K562 (cell line): Measurements from ENCODE around the gene CCDC85A. TPM values are rescaled to one million over a fixed set of nuclear protein-coding genes. Genes with fewer than 3 reads are reported as not detected.

ENCODE experiments used
- ATAC-seq: fragments of 200-7000 bp; cut with Tn5 transposase; 3 replicates; pipeline ENCODE4 v1.9.1; 2020; ENCODE audit warnings: moderate library complexity
- BruUV-seq: library from RNA; stranded (reverse); fragments of 400-500 nt; replicated peaks from 2 replicates; lab custom pipeline; 2021; lab: Mats Ljungman, UMichigan
- CTCF ChIA-PET: fragments of 300-600 bp; formaldehyde crosslinking; extraction: SDS; loops from one replicate; lab custom pipeline; 2021; ENCODE audit warnings: low intra/inter-chr PET ratio; lab: Yijun Ruan, JAX
- POLR2A ChIA-PET: fragments of 300-600, 350-650 bp; sonication (Branson Sonifier 250); formaldehyde crosslinking; extraction: SDS; loops from one replicate; lab custom pipeline; 2021; ENCODE audit warnings: antibody characterized with exemption, inconsistent platforms; lab: Yijun Ruan, JAX
- DNase-seq, 4 experiments: peaks; one replicate each; pipeline versions ENCODE4 v3.0.0 to v3.0.0-alpha.2; 2011 to 2018; ENCODE audit warnings: low spot score in 3 of 4, mixed read lengths in 3 of 4; ENCODE audit errors: extremely low read depth in 1 of 4
- FAIRE-seq: peaks from 2 replicates; lab custom pipeline; 2011; peaks lifted over from hg19 to GRCh38; lab: Jason Lieb, UNC
- H2AFZ ChIP-seq: 2 replicates; pipeline ENCODE4 v1.6.0; 2011; ENCODE audit warnings: low read depth, low read length, control low read depth, inconsistent platforms
- H3K27ac ChIP-seq: fragments of 200-600 bp; 3 replicates; pipeline ENCODE4 v1.8.0; 2011; ENCODE audit warnings: low read depth, mild to moderate bottlenecking, control low read depth, inconsistent platforms, low read length, moderate library complexity, mixed read lengths; ENCODE audit errors: extremely low read depth
- H3K27me3 ChIP-seq, 2 experiments: fragments of 300-600 bp in 1 of 2; 2 replicates in 1 of 2; 3 replicates in 1 of 2; pipeline versions ENCODE4 v1.6.0 to v1.8.0; 2011; ENCODE audit warnings: inconsistent platforms in 2 of 2, low read length in 2 of 2, mild to moderate bottlenecking in 1 of 2, mixed read lengths in 1 of 2, moderate library complexity in 1 of 2; ENCODE audit not compliant: control insufficient read depth in 2 of 2, insufficient read depth in 2 of 2
- H3K36me3 ChIP-seq: fragments of 300-600 bp; 3 replicates; pipeline ENCODE4 v1.8.0; 2011; ENCODE audit warnings: mild to moderate bottlenecking, low read length, inconsistent platforms; ENCODE audit not compliant: control insufficient read depth, insufficient read depth
- H3K4me1 ChIP-seq, 2 experiments: fragments of 200-600 bp in 1 of 2; replicated peaks in 1 of 2; 2 replicates in 1 of 2; 3 replicates in 1 of 2; pipeline versions ENCODE4 v1.5.1 to v1.8.0; 2011; ENCODE audit warnings: inconsistent platforms in 2 of 2, low read length in 2 of 2, mild to moderate bottlenecking in 1 of 2, mixed read lengths in 1 of 2, moderate library complexity in 1 of 2; ENCODE audit not compliant: control insufficient read depth in 2 of 2, insufficient read depth in 2 of 2
- H3K4me2 ChIP-seq: 2 replicates; pipeline ENCODE4 v1.6.1; 2011; ENCODE audit warnings: low read length, control low read depth, inconsistent platforms, mixed read lengths; ENCODE audit not compliant: insufficient read depth
- H3K4me3 ChIP-seq: fragments of 200-600 bp; sonication (generic), shearing (Covaris generic); 2 replicates; pipeline ENCODE4 v1.5.1; 2016; ENCODE audit warnings: control low read depth, inconsistent platforms
- H3K79me2 ChIP-seq: fragments of 200-600 bp; 3 replicates; pipeline ENCODE4 v1.8.0; 2011; ENCODE audit warnings: low read length, inconsistent platforms; ENCODE audit not compliant: control insufficient read depth, insufficient read depth
- H3K9ac ChIP-seq, 2 experiments: 2 replicates each; pipeline versions ENCODE4 v1.6.0 to v1.6.1; 2011; ENCODE audit warnings: low read depth in 2 of 2, low read length in 2 of 2, control low read depth in 1 of 2, inconsistent platforms in 1 of 2, mild to moderate bottlenecking in 1 of 2, mixed read lengths in 1 of 2; ENCODE audit not compliant: insufficient read depth in 1 of 2
- H3K9me1 ChIP-seq: one replicate; pipeline ENCODE4 v1.6.0; 2011; ENCODE audit warnings: inconsistent platforms, mild to moderate bottlenecking, low read length, moderate library complexity; ENCODE audit not compliant: control insufficient read depth, insufficient read depth
- H3K9me3 ChIP-seq: replicated peaks from 2 replicates; pipeline ENCODE4 v1.5.1; 2011; ENCODE audit warnings: low read depth, low read length, inconsistent platforms; ENCODE audit not compliant: control insufficient read depth, insufficient read depth
- H4K20me1 ChIP-seq: replicated peaks from 2 replicates; pipeline ENCODE4 v1.6.1; 2011; ENCODE audit warnings: low read length, inconsistent platforms, mixed read lengths; ENCODE audit not compliant: control insufficient read depth, insufficient read depth
- CC2D1A ChIP-seq: fragments of 450-650 bp; IDR thresholded peaks from 2 replicates; pipeline ENCODE4 v1.6.1; 2017; ENCODE audit warnings: mild to moderate bottlenecking
- ILK ChIP-seq: fragments of 450-650 bp; IDR thresholded peaks from 2 replicates; pipeline ENCODE4 v1.6.1; 2016; ENCODE audit warnings: missing genetic modification characterization, low read depth, mild to moderate bottlenecking, missing compliant biosample characterization, moderate library complexity, borderline replicate concordance
- RB1 ChIP-seq: fragments of 450-650 bp; IDR thresholded peaks from 2 replicates; pipeline ENCODE4 v1.6.1; 2017; ENCODE audit warnings: low read depth, mild to moderate bottlenecking
- TAF9B ChIP-seq: fragments of 450-650 bp; IDR thresholded peaks from 2 replicates; pipeline ENCODE4 v1.6.1; 2018; ENCODE audit warnings: mild to moderate bottlenecking; ENCODE audit not compliant: partially characterized antibody
- ZC3H11A ChIP-seq: IDR thresholded peaks from 2 replicates; pipeline ENCODE4 v1.6.1; 2012; ENCODE audit warnings: low read depth, low read length, improper control_type of control experiment
- ZFPM2 ChIP-seq: fragments of 250-450 bp; sonication (Bioruptor Pico); IDR thresholded peaks from 2 replicates; pipeline ENCODE4 v1.5.1; 2022; ENCODE audit warnings: mild to moderate bottlenecking
- ZNF165 ChIP-seq: fragments of 250-450 bp; sonication (Bioruptor Pico); IDR thresholded peaks from 2 replicates; pipeline ENCODE4 v1.4.0; 2020; ENCODE audit warnings: borderline replicate concordance
- ZNF174 ChIP-seq: fragments of 250-450 bp; sonication (Bioruptor Pico); IDR thresholded peaks from 2 replicates; pipeline ENCODE4 v1.4.0; 2020; ENCODE audit warnings: mild to moderate bottlenecking
- ZNF592 ChIP-seq: fragments of 450-650 bp; IDR thresholded peaks from 2 replicates; pipeline ENCODE4 v1.6.1; 2017; ENCODE audit warnings: antibody characterized with exemption, mild to moderate bottlenecking
- ZNF77 ChIP-seq: fragments of 250-450 bp; sonication (Bioruptor Pico); IDR thresholded peaks from 2 replicates; pipeline ENCODE4 v1.5.0; 2020
- ZZZ3 ChIP-seq: fragments of 450-650 bp; IDR thresholded peaks from 2 replicates; pipeline ENCODE4 v1.6.1; 2016; ENCODE audit warnings: antibody characterized with exemption, mild to moderate bottlenecking, moderate library complexity
- WGBS: fragments of 100-300 bp; shearing (Covaris generic); methylation state at CpG from one replicate; pipeline ENCODE4 v1.1.6; 2016; ENCODE audit warnings: low coverage, mixed read lengths; ENCODE audit not compliant: insufficient coverage; ENCODE audit errors: missing lambda C conversion rate; 5-methylcytosine and 5-hydroxymethylcytosine counted together
- in situ Hi-C: fragments of 300-500 bp; cut with MboI; formaldehyde crosslinking; loops from 4 replicates; pipeline ENCODE4 v1.15.0; 2018; ENCODE audit warnings: inconsistent platforms, mixed read lengths
- intact Hi-C: fragments of 100-400 bp; cut with micrococcal nuclease; formaldehyde crosslinking; loops from 2 replicates; pipeline ENCODE4 v1.14.2; 2022
- polyA plus RNA-seq, 8 experiments: library from polyadenylated mRNA; depleted of rRNA in 4 of 8; stranded (reverse) in 5 of 8; unstranded in 3 of 8; fragments of >200 nt; fragmentation: Nextera tagmentation in 2 of 8; fragmentation: Illumina TruSeq in 1 of 8; extraction: Ambion mirVana in 2 of 8; extraction: Trizol in 1 of 8; gene quantifications; 2 replicates each; pipeline versions ENCODE4 v1.2.1 to v1.2.3, GENCODE V29; 2011 to 2014; ENCODE audit warnings: inconsistent platforms in 1 of 8, missing spikeins in 1 of 8
- total RNA-seq, 7 experiments: library from RNA; depleted of rRNA in 6 of 7; stranded (reverse); fragments of >200 nt in 6 of 7; fragmentation: Illumina TruSeq in 2 of 7; extraction: Trizol in 2 of 7; gene quantifications; 2 replicates each; pipeline versions ENCODE4 v1.2.1 to v1.2.3, GENCODE V29; 2011 to 2021; ENCODE audit warnings: low replicate concordance in 1 of 7

CCDC85A gene
- total and polyA plus RNA-seq, 9 of the 15 experiments (the other 6 are each of a cell fraction or from before 2014, with no cell fraction given), result 0.03 to 0.14 (median 0.10) TPM; not detected in 5

- FAIRE-seq (no peak), DNase-seq (no peak), ATAC-seq (no peak)
- Histone ChIP-seq H3K4me3 (no peak overlapping the region), H3K4me1 (no peaks in the 10 kb centered on the region), H3K9me1 (no peaks in the 10 kb centered on the region), H3K27me3 (no peaks in the 10 kb centered on the region), H4K20me1 (no peaks in the 10 kb centered on the region), H3K9ac (no peak overlapping the region), H3K9me3 (no peaks in the 10 kb centered on the region), H3K27ac (no peak overlapping the region), H2AFZ (no peak overlapping the region), H3K36me3 (0 out of 3 replicates have a peak, but pooled peaks cover 2% of the 10 kb centered on the region), H3K79me2 (no peaks in the 10 kb centered on the region), H3K4me2 (no peak overlapping the region)
- in situ Hi-C loops, result no loop called here
- intact Hi-C loops, result no loop called here
- ChIA-PET CTCF (no interaction called here), POLR2A (interaction anchor here (0.7 kb wide), 2 partner anchors 8 to 1848 kb away, joined by 3 read pairs; no protein-coding TSS in a partner anchor)
- TF ChIP-seq RB1, result no peak
- TF ChIP-seq ZNF77, result no peak
- TF ChIP-seq TAF9B, result no peak
- no peak for TF ChIP-seq ILK (tag)
- no peak for TF ChIP-seq ZZZ3
- no peak for TF ChIP-seq ZNF174 (CRISPR knock-in tag)
- TF ChIP-seq CC2D1A, result no peak
- TF ChIP-seq ZNF165 (CRISPR knock-in tag), result no peak
- no peak for TF ChIP-seq ZNF592
- TF ChIP-seq ZC3H11A, result no peak
- no peak for TF ChIP-seq ZFPM2 (CRISPR knock-in tag)
- no TSS peak for BruUV-seq
- WGBS, result 16% methylated on average over 3 of the region's 3 CpGs
Measured at GRCh38 chr2:56169521-56169920, 14.3 kb upstream of the CCDC85A start.
